SK-N-MC (cell line): ENCODE results near the gene IFT172.

ENCODE experiments used
- EZH2 ChIP-seq: fragments of 200-600 bp; sonication (generic); IDR thresholded peaks from one replicate; pipeline ENCODE4 v1.6.1; 2017; ENCODE audit warnings: antibody characterized with exemption
- FOXP2 ChIP-seq: optimal IDR thresholded peaks from 2 replicates; pipeline ENCODE3; 2011; ENCODE audit warnings: mild to moderate bottlenecking, moderate library complexity; ENCODE audit not compliant: insufficient read depth; ENCODE audit errors: extremely low read length, control extremely low read depth
- POLR2AphosphoS5 ChIP-seq: IDR thresholded peaks from 2 replicates; pipeline ENCODE4 v1.6.1; 2012; ENCODE audit warnings: mild to moderate bottlenecking, low read depth, low read length, borderline replicate concordance

DNA sequence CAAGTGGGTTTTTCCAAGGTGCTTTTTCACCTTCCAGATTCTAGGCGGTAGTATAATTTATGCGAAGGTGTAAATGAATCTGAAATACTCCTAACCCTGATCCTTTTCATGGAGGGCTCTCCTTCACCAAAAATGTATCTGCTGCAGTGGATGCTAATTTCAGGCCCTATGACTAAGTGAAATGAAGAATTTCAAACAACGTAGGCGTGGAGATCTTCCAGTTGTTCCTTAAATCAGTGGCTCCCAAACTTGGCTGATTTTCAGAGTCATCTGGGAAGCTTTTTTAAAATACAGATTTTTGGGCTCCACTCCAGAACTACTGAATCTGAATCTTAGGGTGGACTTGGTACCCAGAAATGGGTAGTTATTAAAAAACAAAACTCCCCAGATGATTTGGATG, 12.6 kb upstream of the IFT172 start:
- TF ChIP-seq EZH2 (no peak), POLR2AphosphoS5 (no peak), FOXP2 (no peak)
